ENCODE data around the gene IGDCC3.

DNA sequence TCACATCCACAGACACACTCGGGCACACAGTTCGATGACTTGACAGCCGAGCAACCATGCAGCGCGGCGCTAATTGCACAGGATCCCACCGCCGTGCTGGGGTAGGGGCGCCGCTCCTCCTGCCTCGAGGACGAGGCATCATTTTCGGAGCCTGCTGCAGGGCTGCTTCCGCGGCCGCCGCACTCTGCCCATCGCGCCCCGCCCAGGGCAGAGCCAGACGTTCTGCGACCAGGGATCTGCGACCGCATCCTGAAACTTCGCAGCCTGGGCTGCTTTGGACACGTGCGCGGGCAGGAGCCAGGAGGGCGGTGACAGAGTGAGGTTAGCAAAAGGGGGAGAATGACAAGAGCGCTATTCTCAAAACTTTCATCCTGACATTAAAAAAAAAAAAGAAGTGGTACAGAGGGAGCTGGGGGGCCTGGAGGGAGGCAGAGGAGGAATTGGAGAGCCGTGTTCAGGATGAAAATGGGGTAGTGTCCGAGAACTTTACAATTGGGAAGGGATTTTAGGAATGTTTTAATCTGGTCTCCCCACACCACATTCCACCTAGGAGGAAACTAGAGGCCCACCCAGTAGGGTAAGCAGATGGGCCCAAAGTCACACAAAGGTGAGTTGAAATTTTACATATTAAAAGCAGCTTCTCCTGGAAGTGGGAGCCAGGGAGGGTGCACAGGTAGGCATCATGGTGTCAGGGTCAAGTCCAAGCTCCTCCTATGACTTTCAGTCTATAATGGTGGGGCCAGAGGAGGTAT is 15.9 kb downstream of the IGDCC3 start:
- TF ChIP-seq HDAC6 (IDR thresholded peaks at IDR 0.05; ENCODE audit: low read depth, low read length) (no peak), JUND (IDR thresholded peaks at IDR 0.05; ENCODE audit: low read length) (no peak), GABPA (IDR thresholded peaks at IDR 0.05; ENCODE audit: borderline replicate concordance, insufficient read depth, low read length) (no peak), RAD21 (IDR thresholded peaks at IDR 0.05 in 1 of 2, conservative IDR thresholded peaks at IDR 0.05 in 1 of 2; ENCODE audit: low read depth in 2 of 2, low read length in 2 of 2) (no peak), ZNF274 (IDR thresholded peaks at IDR 0.05; ENCODE audit: borderline replicate concordance, extremely low read depth, low read length) (no peak), POLR2AphosphoS5 (IDR thresholded peaks at IDR 0.05; ENCODE audit: low read depth, low read length) (no peak), RFX5 (IDR thresholded peaks at IDR 0.05; ENCODE audit: borderline replicate concordance, low read depth, low read length) (no peak), TCF12 (IDR thresholded peaks at IDR 0.05; ENCODE audit: low read depth, low read length) (no peak), KDM5A (IDR thresholded peaks at IDR 0.05; ENCODE audit: low read length) (no peak)
- TF ChIP-seq, protein P1, sequence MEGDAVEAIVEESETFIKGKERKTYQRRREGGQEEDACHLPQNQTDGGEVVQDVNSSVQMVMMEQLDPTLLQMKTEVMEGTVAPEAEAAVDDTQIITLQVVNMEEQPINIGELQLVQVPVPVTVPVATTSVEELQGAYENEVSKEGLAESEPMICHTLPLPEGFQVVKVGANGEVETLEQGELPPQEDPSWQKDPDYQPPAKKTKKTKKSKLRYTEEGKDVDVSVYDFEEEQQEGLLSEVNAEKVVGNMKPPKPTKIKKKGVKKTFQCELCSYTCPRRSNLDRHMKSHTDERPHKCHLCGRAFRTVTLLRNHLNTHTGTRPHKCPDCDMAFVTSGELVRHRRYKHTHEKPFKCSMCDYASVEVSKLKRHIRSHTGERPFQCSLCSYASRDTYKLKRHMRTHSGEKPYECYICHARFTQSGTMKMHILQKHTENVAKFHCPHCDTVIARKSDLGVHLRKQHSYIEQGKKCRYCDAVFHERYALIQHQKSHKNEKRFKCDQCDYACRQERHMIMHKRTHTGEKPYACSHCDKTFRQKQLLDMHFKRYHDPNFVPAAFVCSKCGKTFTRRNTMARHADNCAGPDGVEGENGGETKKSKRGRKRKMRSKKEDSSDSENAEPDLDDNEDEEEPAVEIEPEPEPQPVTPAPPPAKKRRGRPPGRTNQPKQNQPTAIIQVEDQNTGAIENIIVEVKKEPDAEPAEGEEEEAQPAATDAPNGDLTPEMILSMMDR (IDR thresholded peaks at IDR 0.05; ENCODE audit: control extremely low read depth in 1 of 3, insufficient read depth in 1 of 3, low read depth in 1 of 3, low read length in 3 of 3): no peak

Data from H1 (cell line).